Type B pancreatic cell (in vitro differentiated cells): Measurements from ENCODE around the gene GTF2H4. TPM values are rescaled to one million over a fixed set of nuclear protein-coding genes. Genes with fewer than 3 reads are reported as not detected.

Experiments
- DNase-seq: peaks from one replicate; pipeline ENCODE4 v3.0.0; 2021; ENCODE audit warnings: mixed read lengths; ENCODE audit not compliant: unreplicated experiment; ENCODE audit errors: extremely low spot score
- H3K27ac Mint-ChIP-seq: 2 replicates; pipeline ENCODE4 v1.8.0; 2021; ENCODE audit warnings: mild to moderate bottlenecking, mixed read lengths
- H3K27me3 Mint-ChIP-seq: 2 replicates; pipeline ENCODE4 v1.8.0; 2021; ENCODE audit warnings: mixed read lengths
- H3K36me3 Mint-ChIP-seq: 2 replicates; pipeline ENCODE4 v1.8.0; 2021; ENCODE audit warnings: mixed read lengths
- H3K4me1 Mint-ChIP-seq: one replicate; pipeline ENCODE4 v1.8.0; 2021; ENCODE audit warnings: mixed read lengths; ENCODE audit not compliant: unreplicated experiment
- H3K4me3 Mint-ChIP-seq: 2 replicates; pipeline ENCODE4 v1.8.0; 2021; ENCODE audit warnings: mild to moderate bottlenecking, mixed read lengths
- H3K9me3 Mint-ChIP-seq: 2 replicates; pipeline ENCODE4 v1.8.0; 2021; ENCODE audit warnings: mixed read lengths
- total RNA-seq: library from RNA; stranded (reverse); gene quantifications from 2 replicates; pipeline ENCODE4 v1.2.1, GENCODE V29; 2021; ENCODE audit warnings: low replicate concordance
- TF ChIP-seq, protein P1 (sequence below): fragments of 200-600 bp; sonication (generic); conservative IDR thresholded peaks from 2 replicates; pipeline ENCODE4 v1.5.0; 2021; ENCODE audit warnings: antibody characterized with exemption, mild to moderate bottlenecking

The GTF2H4 gene
- total RNA-seq, 1 donor from 2014 or later: 78.7 TPM

DNA sequence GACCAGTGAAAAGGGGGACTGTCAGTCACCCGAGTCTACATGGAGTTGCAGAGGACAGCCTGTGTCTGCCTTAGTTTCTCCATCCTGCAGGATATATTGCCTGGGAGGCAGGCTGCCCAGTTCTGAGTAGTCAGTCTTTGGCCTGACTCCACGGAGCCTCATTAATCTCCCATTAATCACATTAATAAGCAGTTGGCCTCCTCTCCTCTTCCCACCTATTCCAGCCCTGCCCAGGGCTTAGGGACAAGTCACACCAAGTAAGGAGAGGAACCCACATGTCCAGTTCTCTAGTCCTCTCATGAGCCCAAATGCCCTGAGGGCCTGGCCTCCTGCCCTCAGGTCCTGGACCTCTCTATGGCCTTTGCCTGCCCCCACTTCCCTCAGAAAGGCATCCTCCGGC lies 31.5 kb downstream of the GTF2H4 start:
- Mint-ChIP-seq H3K9me3 (peaks cover 5% of the 10 kb centered on the region), H3K36me3 (no peaks in the 10 kb centered on the region), H3K27me3 (peaks cover 15% of the 10 kb centered on the region), H3K27ac (no peak overlapping the region), H3K4me3 (no peak overlapping the region), H3K4me1 (peaks cover 19% of the 10 kb centered on the region)
- TF ChIP-seq, protein P1, sequence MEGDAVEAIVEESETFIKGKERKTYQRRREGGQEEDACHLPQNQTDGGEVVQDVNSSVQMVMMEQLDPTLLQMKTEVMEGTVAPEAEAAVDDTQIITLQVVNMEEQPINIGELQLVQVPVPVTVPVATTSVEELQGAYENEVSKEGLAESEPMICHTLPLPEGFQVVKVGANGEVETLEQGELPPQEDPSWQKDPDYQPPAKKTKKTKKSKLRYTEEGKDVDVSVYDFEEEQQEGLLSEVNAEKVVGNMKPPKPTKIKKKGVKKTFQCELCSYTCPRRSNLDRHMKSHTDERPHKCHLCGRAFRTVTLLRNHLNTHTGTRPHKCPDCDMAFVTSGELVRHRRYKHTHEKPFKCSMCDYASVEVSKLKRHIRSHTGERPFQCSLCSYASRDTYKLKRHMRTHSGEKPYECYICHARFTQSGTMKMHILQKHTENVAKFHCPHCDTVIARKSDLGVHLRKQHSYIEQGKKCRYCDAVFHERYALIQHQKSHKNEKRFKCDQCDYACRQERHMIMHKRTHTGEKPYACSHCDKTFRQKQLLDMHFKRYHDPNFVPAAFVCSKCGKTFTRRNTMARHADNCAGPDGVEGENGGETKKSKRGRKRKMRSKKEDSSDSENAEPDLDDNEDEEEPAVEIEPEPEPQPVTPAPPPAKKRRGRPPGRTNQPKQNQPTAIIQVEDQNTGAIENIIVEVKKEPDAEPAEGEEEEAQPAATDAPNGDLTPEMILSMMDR: no peak
- no peak for DNase-seq

DNA sequence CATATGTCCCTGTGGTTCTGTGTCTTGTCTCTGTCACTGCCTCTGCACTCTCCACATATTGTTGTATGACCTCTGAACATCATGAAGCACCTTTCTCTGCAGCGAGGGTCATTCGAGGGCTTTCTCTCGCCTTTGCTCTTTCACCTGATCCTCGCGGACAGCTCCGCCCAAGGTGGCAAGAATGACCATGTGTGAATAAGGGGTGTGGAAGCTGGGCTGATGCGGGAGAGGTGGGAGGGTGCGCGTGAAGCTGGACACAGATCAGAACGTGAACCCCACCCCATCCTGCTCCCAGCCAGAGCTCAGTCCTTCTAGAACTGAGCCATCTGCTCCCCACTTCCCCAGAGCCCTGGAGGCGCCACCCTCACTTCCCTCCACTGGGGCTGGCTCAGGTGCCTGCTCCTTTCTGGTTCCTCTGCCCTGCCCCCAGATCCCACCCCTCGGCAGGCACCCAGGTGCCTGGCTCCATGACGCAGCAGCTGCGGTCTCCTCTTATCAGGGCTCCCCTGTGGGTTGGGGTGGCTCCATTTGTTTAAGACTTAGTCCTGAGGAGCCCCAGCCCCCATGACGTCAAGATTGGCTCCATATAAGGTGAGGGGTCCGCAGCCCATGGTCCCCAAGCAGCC lies 32.5 kb downstream of the GTF2H4 start, which contains the start of gene MUCL3:
MUCL3 (plus strand) TSS at position 613 of the 626 bp plus-strand sequence. CDS start 27 bp downstream, outside the sequence.
- Mint-ChIP-seq H3K27ac (peak within 1 kb of the TSS; percentile 29), H3K36me3 (no peaks in the 10 kb centered on the region), H3K4me1 (peaks cover 19% of the 10 kb centered on the region), H3K27me3 (peaks cover 15% of the 10 kb centered on the region), H3K9me3 (peaks cover 5% of the 10 kb centered on the region), H3K4me3 (no peak within 1 kb of the TSS)
- TF ChIP-seq, protein P1: no peak
- no peak for DNase-seq

DNA sequence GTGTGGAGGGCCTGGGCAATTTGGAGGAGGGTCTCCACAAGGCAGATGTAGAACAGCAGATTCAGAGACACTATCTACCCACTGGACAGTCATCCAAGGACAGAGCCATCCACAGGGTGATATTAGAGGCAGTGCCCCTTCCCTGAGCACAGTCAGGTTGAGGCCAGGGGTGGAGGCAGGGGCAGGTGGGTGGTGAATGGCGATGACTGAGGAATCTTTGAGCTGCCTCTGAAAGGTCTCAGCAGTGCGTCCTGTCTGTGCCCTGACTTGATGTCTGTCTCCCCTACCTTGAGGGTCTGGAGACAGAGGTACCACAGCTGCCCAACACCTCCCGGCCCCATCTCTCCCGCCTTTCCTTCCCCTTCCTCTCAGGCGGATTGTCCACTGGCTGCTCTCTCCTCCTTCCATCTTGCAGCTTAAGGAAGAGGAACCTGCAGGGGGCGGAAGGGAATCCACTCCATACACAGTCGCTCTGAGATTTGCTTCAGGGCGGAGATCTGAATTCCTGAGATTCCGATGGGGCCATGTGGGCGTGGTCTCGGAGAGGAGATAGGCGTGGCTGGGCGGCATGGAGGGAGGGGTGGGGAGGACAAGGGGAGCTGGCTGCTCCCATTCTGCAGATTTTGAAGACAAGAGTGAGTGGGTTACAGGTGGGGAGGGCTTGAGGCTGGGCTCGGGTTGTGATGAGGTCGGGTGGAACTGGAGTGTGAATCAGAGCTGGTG lies 34.5 kb downstream of the GTF2H4 start:
- H3K27me3 Mint-ChIP-seq: peaks cover 17% of the 10 kb centered on the region
- TF ChIP-seq, protein P1: peak; percentile 68
- no peaks in the 10 kb centered on the region for H3K36me3 Mint-ChIP-seq
- H3K27ac Mint-ChIP-seq: peak overlapping the region; percentile 64
- peaks cover 12% of the 10 kb centered on the region for H3K4me1 Mint-ChIP-seq
- peak; percentile 83 for DNase-seq
- peak overlapping the region; percentile 70 for H3K4me3 Mint-ChIP-seq
- H3K9me3 Mint-ChIP-seq: peaks cover 5% of the 10 kb centered on the region

DNA sequence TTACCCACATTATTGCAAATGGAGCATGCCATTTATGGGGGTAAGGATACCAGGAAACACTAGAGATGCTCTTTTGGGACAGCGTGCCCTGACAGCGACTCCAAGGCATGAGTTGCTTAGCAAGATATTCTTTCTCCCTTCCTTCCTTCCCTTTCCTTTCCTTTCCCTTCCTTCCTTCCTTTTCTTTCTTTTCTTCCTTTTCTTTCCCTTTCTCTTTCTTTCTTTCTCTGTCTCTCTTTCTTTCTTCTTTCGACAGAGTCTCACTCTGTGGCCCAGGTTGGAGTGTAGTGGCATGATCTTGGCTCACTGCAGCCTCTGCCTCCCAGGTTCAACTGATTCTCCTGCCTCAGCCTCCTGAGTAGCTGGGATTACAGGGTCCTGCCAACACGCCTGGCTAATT lies 36.0 kb downstream of the GTF2H4 start:
- DNase-seq: no peak
- TF ChIP-seq, protein P1: no peak
- H3K4me1 Mint-ChIP-seq: peaks cover 12% of the 10 kb centered on the region
- peak overlapping the region; percentile 48 for H3K27ac Mint-ChIP-seq
- H3K4me3 Mint-ChIP-seq: no peak overlapping the region
- peaks cover 10% of the 10 kb centered on the region for H3K9me3 Mint-ChIP-seq
- H3K36me3 Mint-ChIP-seq: no peaks in the 10 kb centered on the region
- peaks cover 33% of the 10 kb centered on the region for H3K27me3 Mint-ChIP-seq

DNA sequence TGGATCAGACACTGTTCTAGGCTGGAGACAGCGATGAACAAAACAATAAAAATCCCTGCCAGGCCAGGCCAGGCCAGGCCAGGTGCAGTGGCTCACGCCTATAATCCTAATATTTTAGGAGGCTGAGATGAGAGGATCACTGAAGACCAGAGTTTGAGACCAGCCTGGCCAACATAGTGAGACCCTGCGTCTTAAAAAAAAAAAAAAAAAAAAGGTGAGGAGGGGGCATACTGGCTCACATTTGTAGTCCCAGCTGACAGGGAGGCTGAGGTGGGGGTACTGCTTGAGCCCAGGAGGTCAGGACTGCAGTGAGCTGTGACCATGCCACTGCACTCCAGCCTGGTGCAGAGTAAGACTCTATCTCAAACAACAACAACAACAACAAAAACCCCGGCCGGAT lies 37.3 kb downstream of the GTF2H4 start:
- TF ChIP-seq, protein P1: no peak
- H3K4me1 Mint-ChIP-seq: peaks cover 12% of the 10 kb centered on the region
- H3K27ac Mint-ChIP-seq: no peak overlapping the region
- no peak for DNase-seq
- H3K36me3 Mint-ChIP-seq: no peaks in the 10 kb centered on the region
- peaks cover 10% of the 10 kb centered on the region for H3K9me3 Mint-ChIP-seq
- H3K4me3 Mint-ChIP-seq: no peak overlapping the region
- peaks cover 41% of the 10 kb centered on the region for H3K27me3 Mint-ChIP-seq
